OCI-LY3 (cell line): ENCODE data around the gene CD302.

Source experiments
- EZH2phosphoT487 ChIP-seq: fragments of 200-600 bp; shearing (Covaris generic); IDR thresholded peaks from 2 replicates; pipeline ENCODE4 v1.6.1; 2018; ENCODE audit warnings: antibody characterized with exemption, mixed run types, low read depth
- TF ChIP-seq, protein P1 (sequence below): fragments of 200-600, 300-600 bp; sonication (generic); IDR thresholded peaks from 2 replicates; pipeline ENCODE4 v1.5.1; 2014; ENCODE audit warnings: antibody characterized with exemption, low read length, low read depth

GRCh38 chr2:159846564-159846963, 48.6 kb upstream of the CD302 start:
- TF ChIP-seq, protein P1, sequence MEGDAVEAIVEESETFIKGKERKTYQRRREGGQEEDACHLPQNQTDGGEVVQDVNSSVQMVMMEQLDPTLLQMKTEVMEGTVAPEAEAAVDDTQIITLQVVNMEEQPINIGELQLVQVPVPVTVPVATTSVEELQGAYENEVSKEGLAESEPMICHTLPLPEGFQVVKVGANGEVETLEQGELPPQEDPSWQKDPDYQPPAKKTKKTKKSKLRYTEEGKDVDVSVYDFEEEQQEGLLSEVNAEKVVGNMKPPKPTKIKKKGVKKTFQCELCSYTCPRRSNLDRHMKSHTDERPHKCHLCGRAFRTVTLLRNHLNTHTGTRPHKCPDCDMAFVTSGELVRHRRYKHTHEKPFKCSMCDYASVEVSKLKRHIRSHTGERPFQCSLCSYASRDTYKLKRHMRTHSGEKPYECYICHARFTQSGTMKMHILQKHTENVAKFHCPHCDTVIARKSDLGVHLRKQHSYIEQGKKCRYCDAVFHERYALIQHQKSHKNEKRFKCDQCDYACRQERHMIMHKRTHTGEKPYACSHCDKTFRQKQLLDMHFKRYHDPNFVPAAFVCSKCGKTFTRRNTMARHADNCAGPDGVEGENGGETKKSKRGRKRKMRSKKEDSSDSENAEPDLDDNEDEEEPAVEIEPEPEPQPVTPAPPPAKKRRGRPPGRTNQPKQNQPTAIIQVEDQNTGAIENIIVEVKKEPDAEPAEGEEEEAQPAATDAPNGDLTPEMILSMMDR = no peak
- no peak for TF ChIP-seq EZH2phosphoT487
